Stimulated activated CD4-positive, alpha-beta T cell treated with anti-CD3 and anti-CD28 coated beads, Interleukin-2, amount 100 ng/mL, for 24 hours (primary cell): ENCODE measurements around the gene ID4.

Experiments used
- DNase-seq, 2 donors: peaks; one replicate each; pipeline ENCODE4 v3.0.0-alpha.2; 2020

Gene ID4

DNA sequence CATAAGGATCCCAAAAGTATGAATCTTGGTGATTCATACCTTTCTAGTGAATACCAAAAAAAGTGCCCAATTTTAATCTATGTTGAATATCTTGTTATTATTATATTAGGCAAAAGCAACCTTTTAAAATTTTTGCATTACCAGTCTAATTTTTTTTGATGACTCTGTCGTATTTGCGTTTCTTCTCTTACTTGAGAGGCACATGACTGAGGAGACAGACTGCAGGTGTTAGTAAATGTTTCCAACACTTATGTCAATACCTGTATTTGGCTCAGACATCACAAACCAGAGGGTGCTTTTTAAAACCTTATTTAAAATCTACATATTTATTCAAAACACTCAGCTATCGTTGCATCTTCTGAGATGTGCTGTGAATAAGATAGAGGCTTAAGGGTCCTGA lies 27.1 kb downstream of the ID4 start:
- no peak for DNase-seq

DNA sequence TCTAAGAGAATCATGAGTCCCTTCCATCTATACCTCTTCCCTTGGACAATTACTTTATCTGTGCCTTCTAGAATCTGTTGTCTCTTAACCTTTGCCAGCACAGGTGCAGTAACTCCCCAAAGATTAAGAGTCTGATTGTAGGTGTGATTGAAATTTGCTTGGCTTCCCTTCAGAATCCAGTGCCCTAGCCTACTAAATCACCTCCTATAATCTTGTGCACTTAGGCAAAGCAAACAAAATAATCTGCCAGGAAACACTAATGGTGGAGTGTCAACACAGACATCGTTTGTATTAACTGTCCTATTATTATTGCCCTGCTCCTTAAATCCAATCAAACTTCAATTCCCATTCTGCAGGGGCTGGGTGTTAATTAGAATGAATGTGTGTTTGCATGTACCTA lies 28.0 kb downstream of the ID4 start:
- no peak for DNase-seq

DNA sequence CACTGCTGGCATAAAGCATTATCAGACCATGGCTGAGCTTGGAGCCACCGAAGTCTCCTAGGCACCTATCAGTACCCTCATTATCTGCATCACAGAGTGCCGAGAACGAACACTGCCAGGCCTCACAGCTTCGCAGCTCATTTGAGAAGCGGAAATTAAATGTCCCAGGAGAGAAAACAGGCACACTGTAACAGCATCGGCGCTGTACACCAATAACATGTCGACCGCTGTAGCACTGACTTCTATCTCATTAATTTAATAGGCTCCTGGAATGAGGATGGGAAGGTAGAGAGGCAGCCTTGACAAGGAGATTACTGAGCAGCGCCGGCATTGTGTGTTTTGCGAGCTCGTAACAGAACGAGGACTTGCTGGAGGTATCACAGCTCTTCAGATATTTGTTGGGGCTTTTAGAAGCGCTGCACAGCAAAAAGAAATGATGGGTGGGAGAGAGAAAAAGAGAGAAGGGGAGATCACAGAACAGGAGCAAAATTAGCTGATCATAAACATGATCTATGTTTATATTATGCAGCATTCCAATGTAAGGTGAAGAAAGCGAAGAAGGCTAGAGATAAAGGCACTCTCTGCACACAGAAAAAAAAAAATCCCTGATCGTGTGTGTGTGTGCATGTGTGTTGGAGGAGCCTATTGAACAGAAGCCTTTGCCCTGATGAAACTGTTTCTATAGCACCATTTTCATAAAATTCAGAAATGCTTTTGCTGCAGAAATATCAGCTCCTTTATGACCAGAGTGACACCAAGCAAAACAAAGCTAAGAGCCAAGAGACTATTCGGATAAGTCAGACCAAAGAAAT lies 29.2 kb downstream of the ID4 start:
- DNase-seq: no peak

DNA sequence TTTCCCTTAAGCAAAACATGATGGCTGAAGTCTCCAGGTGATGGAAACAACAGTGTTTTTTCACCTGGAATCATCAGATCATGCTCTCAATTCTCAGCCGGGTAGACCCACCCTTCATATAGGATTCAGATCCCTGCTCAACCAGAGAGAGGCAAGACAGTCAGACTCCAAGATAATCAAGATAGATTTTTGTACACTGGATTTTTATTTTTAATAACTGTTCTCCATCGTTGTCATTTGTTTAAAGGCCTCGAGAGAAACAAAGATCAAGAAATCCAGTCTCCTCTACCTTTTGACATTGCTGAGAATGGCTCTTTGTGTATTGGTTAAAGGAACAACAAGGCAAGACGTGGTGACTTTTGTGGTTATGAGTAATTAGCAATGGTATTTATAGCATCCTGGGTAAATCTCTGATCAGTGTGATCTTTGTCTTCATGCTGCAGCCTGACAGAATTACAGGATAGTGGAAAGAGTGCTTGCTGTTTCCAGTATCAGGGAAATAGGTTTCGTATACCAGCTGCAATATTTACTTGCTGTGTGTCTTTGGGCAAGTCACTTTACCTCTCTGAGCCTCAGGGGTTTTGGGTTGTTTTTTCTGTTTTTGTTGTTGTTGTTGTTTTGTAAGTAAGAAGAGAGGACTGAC lies 29.9 kb downstream of the ID4 start:
- DNase-seq: no peak

DNA sequence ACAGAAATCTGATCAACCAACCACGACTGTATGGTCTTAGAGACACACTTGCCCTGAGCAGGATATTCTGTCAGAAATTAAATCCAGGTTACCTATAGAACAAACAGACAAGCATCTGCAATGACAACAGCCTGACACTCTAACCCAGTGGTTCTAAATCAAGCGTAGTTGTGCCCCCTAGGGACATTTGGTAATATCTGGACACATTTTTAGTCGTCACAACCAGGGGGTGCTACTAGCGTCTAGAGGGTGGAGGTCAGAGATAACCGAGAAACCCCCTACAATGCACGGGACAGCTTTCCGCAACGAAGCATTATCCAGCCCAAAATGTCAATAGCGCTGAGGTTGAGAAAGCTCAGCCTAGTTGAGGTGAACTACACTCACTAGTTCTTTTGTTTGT lies 32.3 kb downstream of the ID4 start:
- DNase-seq: no peak

DNA sequence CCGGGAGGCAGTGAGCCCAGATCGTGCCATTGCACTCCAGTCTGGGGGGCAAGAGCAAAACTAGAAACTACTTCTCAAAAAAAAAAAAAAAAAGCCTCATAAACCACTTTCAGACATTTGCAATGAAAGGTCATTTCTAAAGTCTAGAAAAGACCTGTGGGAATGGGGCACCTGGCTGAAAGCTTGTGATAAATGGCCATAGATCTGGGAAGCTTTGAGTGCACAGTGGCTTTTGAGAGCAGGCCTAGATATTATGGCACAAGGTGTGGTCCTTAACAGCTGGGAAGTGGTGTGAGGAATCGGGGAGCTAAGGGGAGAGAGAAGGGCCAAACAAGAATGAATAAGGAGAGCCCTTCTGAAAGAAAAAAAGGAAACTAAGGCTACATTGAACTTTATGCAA lies 33.2 kb downstream of the ID4 start:
- no peak for DNase-seq

DNA sequence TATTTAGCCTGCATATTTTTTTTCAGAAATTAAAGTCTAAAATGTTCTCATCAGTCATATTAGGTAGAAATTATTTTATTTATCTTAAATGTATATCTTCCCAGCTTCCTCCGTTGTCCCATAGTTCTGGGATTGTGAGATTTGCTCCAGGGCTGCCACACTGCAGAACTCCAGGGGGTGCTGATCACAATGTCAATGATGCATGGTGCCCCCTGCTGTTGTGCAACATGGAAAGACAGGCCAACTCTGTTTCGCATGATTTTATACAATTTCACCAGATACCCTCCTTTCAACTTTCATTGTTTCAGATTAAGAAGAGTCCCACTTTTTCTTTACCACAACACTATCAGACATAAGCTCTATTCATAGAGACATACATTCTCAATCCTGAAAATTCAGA lies 35.9 kb downstream of the ID4 start:
- DNase-seq: no peak

DNA sequence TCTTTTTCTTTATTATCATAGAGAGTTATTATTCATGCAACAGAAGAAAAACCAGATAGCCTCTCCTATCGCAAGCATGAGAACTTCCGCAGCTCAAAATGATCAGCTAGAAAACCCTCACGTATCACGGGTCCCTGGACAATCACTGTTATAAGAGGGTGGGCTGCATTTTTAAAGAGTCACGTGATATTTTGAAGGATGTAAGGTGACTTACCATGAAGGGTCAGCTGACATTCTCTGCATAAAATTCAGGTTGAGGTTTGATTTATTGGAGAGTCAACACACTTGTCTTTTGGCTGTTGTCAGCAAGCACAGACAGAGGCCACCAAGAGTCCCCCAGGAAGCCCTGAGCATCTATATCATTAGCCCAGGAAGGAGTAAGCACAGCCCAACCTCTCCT lies 39.5 kb downstream of the ID4 start:
- no peak for DNase-seq

DNA sequence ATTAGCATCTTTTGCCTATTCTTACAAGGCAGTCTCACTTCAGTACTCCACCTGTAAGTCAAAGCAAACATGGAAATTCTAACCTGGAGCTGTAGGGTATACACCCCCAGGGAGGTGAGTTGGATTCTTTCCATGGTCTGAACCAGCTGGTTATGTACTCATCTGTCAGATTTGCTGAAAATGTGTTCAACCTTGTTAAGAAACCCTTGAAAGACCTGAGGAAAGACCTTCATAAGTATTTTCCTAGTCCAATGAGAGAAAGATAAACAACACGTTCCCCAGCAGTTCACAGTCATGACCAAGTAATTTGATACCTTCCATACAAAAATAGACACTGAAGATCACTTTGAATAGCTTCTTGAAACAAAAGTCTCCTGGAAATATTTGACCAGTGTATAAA lies 42.5 kb downstream of the ID4 start:
- DNase-seq: no peak

DNA sequence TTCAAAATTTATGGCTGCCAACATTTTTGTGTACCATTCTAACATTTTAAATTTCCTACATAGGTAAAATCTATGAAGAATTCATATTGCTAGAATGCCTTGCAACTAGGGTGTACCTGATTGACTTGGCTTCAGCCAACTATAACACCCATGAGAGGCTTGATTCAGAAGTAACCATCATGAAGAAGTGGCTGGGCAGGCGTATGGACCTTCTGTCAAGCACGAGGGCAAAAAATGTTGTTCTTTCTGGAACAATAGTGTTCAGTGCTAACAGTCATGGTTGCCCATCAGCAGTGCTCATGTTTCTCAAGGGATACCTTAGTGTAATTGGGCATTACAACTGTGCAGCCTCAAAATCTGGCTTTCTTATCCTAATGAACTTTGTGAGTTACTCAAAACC lies 42.9 kb downstream of the ID4 start:
- DNase-seq: no peak

DNA sequence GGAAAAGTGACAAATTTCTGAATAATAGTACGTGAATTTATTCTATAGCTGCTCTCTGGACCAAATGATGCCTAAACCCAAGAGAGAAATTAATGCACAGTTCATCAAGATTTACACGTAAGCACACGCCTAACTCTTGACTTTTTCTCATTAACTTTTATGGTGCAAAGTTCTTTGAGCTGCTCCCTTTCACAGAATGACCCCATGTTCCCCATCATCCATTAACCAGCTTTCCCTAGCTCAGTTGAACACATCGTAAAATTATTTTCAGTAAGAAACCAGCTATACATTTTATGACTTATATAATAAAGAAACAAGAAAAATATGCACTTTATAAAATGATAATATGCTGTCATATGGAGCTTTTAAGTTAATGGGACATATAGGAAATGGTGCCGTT lies 54.3 kb downstream of the ID4 start:
- no peak for DNase-seq
